ENCODE results near the gene CYP4F12.

GRCh38 chr19:15635016-15635805 is 37.7 kb upstream of the CYP4F12 start:
- no peak for TF ChIP-seq POLR2A (IDR thresholded peaks at IDR 0.05; ENCODE audit: low read length)
- TF ChIP-seq GATA1 (IDR thresholded peaks at IDR 0.05; ENCODE audit: low read depth, low read length), result no peak
